GM18499 (cell line): ENCODE measurements around the gene IMMP2L.
"Not testable (repeated sequence)": the region's sequence is repeated elsewhere in the genome, so short reads cannot be mapped to it uniquely, and the experiment has no call there.

Experiments used
- ATAC-seq: cut with Tn5 transposase; IDR thresholded peaks from one replicate; pipeline ENCODE4 v1.9.1; 2021; ENCODE audit warnings: moderate number of reproducible peaks; ENCODE audit not compliant: insufficient read depth, unreplicated experiment

Gene IMMP2L

GRCh38 chr7:111561904-111562732 lies at the start of gene IMMP2L:
Gene IMMP2L, minus strand, starts transcription at chr7:111562492.
- ATAC-seq: peak; percentile 54

- not testable (repeated sequence) for ATAC-seq
Measured at GRCh38 chr7:111609483-111610254, 47.4 kb upstream of the IMMP2L start.

GRCh38 chr7:111607621-111608020 lies 45.3 kb upstream of the IMMP2L start:
- no peak for ATAC-seq

- no peak for ATAC-seq
Measured at GRCh38 chr7:111605246-111605645, 43.0 kb upstream of the IMMP2L start.

GRCh38 chr7:111600091-111600490 lies 37.8 kb upstream of the IMMP2L start:
- no peak for ATAC-seq

- ATAC-seq: no peak
Measured at GRCh38 chr7:111595780-111596179, 33.5 kb upstream of the IMMP2L start.

- no peak for ATAC-seq
Measured at GRCh38 chr7:111594602-111595001, 32.3 kb upstream of the IMMP2L start.

GRCh38 chr7:111593343-111593742 lies 31.1 kb upstream of the IMMP2L start:
- no peak for ATAC-seq

GRCh38 chr7:111588065-111588433 lies 25.8 kb upstream of the IMMP2L start:
- ATAC-seq: no peak

GRCh38 chr7:111587410-111588064 lies 25.2 kb upstream of the IMMP2L start:
- ATAC-seq: no peak

GRCh38 chr7:111586711-111587409 lies 24.6 kb upstream of the IMMP2L start:
- ATAC-seq: no peak

GRCh38 chr7:111581784-111582488 lies 19.6 kb upstream of the IMMP2L start:
- not testable (repeated sequence) for ATAC-seq

GRCh38 chr7:111581207-111581606 lies 18.9 kb upstream of the IMMP2L start:
- ATAC-seq: not testable (repeated sequence)

- no peak for ATAC-seq
Measured at GRCh38 chr7:111578754-111579153, 16.5 kb upstream of the IMMP2L start.

GRCh38 chr7:111571720-111572119 lies 9.4 kb upstream of the IMMP2L start:
- ATAC-seq: no peak

GRCh38 chr7:111568870-111569462 lies 6.7 kb upstream of the IMMP2L start:
- ATAC-seq: peak; percentile 90

- ATAC-seq: peak; percentile 23
Measured at GRCh38 chr7:111568419-111568818, 6.1 kb upstream of the IMMP2L start.

- no peak for ATAC-seq
Measured at GRCh38 chr7:111564078-111564477, 1.8 kb upstream of the IMMP2L start.

- no peak for ATAC-seq
Measured at GRCh38 chr7:111561654-111561903, 713 bp downstream of the IMMP2L start.
